ENCODE measurements around the gene SAP30BP.

The SAP30BP gene

DNA sequence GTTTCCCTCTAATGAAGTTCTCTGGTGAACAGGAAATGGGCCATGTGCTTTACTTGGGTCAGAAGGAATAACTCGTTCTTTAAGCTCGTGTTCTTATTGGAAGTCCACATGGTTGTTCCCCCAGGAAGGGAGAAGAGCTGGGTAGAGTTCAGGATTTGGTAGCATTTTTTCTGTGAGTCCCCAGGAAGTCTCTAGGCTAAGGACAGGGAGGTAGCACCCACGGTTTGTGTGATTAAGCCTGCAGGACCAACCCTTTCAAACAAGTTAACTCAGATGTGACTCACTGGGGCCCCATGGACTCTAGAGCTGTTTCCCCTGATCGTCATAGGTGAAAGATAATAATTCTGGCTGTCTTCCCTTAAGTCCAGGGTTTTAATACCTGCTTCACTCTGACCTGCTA, 16.4 kb downstream of the SAP30BP start:
- Mint-ChIP-seq H3K27ac (peak overlapping the region; percentile 37), H3K4me1 (peaks cover 49% of the 10 kb centered on the region), H3K9me3 (no peaks in the 10 kb centered on the region), H3K4me3 (no peak overlapping the region), H3K36me3 (peaks cover 66% of the 10 kb centered on the region)
- DNase-seq (ENCODE audit: low spot score in 2 of 2) (no peak), ATAC-seq (peak; percentile 80)

DNA sequence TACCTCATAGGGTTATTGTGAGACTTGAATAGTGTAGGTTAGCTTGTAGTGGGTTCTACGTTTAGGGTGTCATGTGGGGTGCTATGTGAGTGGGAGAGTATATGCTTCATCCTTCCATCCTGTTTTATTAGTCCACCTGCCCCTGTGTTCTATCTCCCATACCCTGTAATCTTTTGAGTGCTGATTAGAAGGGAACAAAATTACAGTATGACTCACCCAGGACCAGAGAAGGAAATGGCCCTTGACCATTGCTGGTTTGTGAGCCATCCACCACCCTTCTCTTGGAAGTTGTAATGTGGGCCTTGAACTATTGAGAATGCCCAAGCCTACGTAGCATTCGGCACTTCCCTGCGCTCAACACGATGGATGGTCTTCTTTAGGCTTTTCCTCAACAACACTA, 17.1 kb downstream of the SAP30BP start:
- peaks cover 66% of the 10 kb centered on the region for H3K36me3 Mint-ChIP-seq
- no peak overlapping the region for H3K4me3 Mint-ChIP-seq
- DNase-seq (ENCODE audit: low spot score in 2 of 2), result no peak
- H3K4me1 Mint-ChIP-seq, result peaks cover 55% of the 10 kb centered on the region
- no peaks in the 10 kb centered on the region for H3K9me3 Mint-ChIP-seq
- ATAC-seq, result no peak
- H3K27ac Mint-ChIP-seq, result peak overlapping the region; percentile 37

DNA sequence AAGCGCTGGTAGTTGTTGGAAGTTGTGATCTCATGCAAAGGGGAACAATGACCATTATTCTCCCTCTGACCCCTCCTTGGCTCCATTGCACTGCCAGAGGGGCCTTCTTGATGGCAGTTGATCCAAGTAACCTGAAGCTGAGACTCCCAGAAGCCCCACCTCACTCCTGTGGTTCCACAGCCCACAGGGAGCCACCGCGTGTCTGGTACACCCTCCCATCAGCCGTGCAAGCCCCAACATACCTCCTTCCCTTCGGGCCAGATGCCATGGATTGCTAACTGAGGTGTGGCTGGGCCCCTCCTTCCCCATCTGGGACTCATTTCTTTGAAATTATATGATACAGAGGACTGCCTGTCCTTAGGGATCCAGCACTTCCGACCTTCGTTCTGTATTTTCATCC, 17.8 kb downstream of the SAP30BP start:
- Mint-ChIP-seq H3K27ac (peak overlapping the region; percentile 37), H3K9me3 (no peaks in the 10 kb centered on the region), H3K36me3 (peaks cover 66% of the 10 kb centered on the region), H3K4me3 (no peak overlapping the region), H3K4me1 (peaks cover 58% of the 10 kb centered on the region)
- ATAC-seq (no peak), DNase-seq (ENCODE audit: low spot score in 2 of 2) (no peak)

DNA sequence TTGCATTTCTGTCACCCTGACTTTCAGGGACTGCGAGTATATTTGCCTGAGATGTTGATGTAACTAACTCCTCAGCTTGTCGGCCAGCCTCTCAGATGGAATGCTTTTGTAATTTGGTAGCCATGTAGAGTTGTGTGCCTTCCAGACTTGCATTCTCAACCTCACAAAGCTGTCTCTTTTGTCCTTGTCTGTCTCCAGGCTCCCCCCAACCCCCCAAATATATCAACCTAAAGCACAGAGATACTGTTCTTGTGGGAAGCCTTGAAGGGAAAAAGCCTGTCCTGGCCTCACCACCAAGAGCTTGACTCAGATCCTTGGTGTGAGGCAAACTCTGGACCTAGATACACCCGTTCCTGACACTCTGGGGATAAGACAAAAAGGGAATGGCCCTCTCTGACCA, 18.4 kb downstream of the SAP30BP start:
- Mint-ChIP-seq H3K9me3 (no peaks in the 10 kb centered on the region), H3K4me1 (peaks cover 59% of the 10 kb centered on the region), H3K27ac (peak overlapping the region; percentile 37), H3K4me3 (no peak overlapping the region), H3K36me3 (peaks cover 62% of the 10 kb centered on the region)
- DNase-seq (ENCODE audit: low spot score in 2 of 2), result no peak
- ATAC-seq, result no peak

DNA sequence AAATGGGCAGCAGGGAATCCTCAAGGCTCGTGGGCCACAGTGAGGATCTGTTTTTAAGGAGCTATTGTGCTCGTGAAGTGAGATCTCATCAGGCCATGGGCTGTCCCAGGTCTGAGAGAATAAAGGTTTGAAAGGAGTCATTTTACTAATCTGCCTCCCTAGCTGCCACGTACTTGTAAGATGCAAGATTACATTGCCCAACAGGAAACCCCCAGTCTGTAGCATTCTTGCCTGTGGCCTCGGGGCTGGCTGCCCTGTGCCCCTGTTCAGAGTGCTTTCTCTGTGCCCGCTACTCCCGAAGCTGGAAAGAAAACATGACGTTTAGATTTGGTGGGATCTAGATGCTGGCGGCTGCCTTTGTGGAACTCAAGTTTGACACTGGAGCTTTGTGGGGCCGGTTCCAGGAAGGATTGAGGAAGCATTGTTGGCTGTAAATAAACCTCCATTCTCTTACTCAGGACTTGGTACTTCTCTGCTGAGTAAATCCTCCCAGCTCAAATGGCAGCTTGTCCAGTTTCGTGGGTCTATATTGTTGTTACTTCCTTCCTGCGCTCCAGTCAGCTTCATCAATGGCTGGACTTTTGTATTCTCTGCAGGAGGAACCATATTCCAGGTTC, 21.2 kb downstream of the SAP30BP start:
- no peaks in the 10 kb centered on the region for H3K9me3 Mint-ChIP-seq
- peak; percentile 61 for ATAC-seq
- no peak for DNase-seq (ENCODE audit: low spot score in 2 of 2)
- peak overlapping the region; percentile 82 for H3K27ac Mint-ChIP-seq
- peaks cover 58% of the 10 kb centered on the region for H3K36me3 Mint-ChIP-seq
- H3K4me1 Mint-ChIP-seq, result peaks cover 78% of the 10 kb centered on the region
- H3K4me3 Mint-ChIP-seq, result peak overlapping the region; percentile 2

DNA sequence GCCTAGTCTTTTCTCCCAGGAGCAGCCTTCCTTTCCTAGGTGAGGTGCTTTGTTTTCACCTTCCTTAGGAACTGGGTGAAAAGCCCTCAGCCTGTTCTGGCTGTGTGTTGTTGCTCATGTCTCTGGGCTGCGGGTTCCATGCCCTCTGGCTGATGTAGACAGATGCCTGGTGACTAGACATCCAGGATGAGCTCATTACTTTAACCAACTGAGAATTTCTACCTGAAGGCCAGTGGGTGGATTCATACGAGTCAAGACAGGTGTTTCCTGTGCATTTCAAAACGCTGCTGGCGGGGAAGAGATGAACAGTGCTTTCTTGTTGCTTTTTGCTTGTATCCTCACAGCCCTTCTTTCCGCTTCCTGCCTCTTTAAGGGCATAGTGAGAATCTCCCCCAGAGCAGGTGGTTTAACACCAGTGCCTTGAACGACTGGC, 22.3 kb downstream of the SAP30BP start:
- H3K36me3 Mint-ChIP-seq, result peaks cover 67% of the 10 kb centered on the region
- H3K9me3 Mint-ChIP-seq, result no peaks in the 10 kb centered on the region
- H3K27ac Mint-ChIP-seq, result peak overlapping the region; percentile 82
- H3K4me3 Mint-ChIP-seq, result peak overlapping the region; percentile 16
- ATAC-seq, result peak; percentile 65
- DNase-seq (ENCODE audit: low spot score in 2 of 2), result no peak
- peaks cover 68% of the 10 kb centered on the region for H3K4me1 Mint-ChIP-seq

DNA sequence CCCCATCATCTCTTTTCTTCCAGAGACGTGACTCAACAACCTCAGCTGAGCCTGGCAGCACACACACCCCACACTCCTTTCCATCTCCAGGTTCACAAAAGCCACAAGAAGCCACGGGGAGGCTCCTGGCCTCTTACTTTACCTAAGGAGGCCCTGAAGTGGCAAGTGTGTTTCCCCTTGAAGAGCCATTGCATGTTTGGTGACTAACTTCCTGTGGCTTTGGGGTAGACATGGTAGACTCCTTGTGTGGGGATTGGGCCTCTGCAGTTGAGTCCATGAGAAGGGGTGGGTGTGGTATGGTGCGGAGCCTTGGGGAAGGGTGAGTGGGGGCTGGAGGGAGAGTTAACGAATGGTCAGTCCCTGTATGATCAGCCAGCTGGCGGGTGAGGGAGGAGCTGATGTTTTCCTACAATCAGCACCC, 24.2 kb downstream of the SAP30BP start:
- peak overlapping the region; percentile 57 for H3K27ac Mint-ChIP-seq
- ATAC-seq, result peak; percentile 85
- no peak overlapping the region for H3K4me3 Mint-ChIP-seq
- peaks cover 76% of the 10 kb centered on the region for H3K36me3 Mint-ChIP-seq
- peaks cover 57% of the 10 kb centered on the region for H3K4me1 Mint-ChIP-seq
- DNase-seq (ENCODE audit: low spot score in 2 of 2), result no peak
- no peaks in the 10 kb centered on the region for H3K9me3 Mint-ChIP-seq

DNA sequence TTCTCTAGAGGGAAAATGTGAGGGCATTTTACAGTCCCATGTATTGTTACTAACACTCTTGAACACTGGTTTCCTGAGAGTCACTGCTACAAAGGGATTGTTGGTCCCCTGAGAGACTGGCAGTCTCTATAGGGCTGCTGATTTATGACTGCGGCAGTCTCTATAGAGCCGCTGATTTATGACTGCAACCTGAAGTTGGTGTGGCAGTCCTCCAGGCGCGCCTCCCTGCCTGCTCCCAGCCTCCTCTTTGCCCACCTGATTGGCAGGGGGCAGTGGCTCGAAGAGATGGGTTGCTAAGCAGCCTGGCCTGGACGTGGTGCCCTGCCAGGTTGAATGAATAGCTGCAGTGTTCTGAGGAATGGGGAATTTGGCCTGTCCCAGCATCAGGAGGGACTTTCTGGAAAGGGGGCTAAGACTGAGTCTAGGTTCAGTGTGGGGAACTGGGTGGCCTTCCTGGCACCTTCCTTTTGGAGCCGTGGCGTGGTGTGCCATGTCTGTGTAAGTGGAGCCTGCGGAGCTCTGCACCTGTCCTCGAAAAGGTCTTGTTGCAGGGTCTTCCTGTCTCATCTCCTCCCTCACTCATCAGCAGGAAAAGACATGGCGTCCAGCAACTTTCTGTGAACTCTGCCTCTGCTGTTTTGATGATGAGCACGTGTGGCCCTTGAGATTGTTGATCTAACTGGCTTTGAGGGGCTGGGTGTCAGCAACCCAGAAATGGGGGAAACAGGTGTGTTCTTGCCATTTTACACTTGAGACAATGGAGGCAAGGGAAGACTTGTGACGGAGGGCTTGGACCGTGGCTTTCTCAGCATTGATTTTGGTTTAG, 24.9 kb downstream of the SAP30BP start:
- peaks cover 76% of the 10 kb centered on the region for H3K36me3 Mint-ChIP-seq
- ATAC-seq, result peak; percentile 38
- DNase-seq (ENCODE audit: low spot score in 2 of 2), result no peak
- H3K4me3 Mint-ChIP-seq, result no peak overlapping the region
- H3K4me1 Mint-ChIP-seq, result peaks cover 52% of the 10 kb centered on the region
- no peaks in the 10 kb centered on the region for H3K9me3 Mint-ChIP-seq
- peak overlapping the region; percentile 57 for H3K27ac Mint-ChIP-seq

DNA sequence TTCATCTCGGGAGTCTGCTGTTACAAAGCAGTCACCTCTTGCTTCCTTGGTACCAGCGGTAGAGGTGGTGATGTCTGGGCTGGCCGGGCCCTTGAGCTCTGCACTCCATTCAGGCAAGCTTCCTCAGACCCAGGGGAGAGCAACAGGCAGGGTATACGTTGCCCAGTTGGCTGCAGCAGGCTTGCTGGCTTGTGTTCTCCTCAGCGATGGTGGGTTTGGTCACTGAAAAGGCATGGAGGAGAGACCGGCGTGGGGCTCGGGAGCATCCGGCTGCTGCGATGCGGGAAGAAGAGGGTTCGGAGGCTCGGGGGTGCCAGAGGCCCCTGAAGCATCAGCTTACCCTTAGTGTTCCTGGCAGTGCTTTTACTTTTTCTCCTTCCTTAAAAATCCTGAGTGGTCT, 25.8 kb downstream of the SAP30BP start:
- no peak for DNase-seq (ENCODE audit: low spot score in 2 of 2)
- no peak for ATAC-seq
- Mint-ChIP-seq H3K9me3 (no peaks in the 10 kb centered on the region), H3K4me3 (no peak overlapping the region), H3K36me3 (peaks cover 76% of the 10 kb centered on the region), H3K4me1 (peaks cover 46% of the 10 kb centered on the region), H3K27ac (peak overlapping the region; percentile 60)

DNA sequence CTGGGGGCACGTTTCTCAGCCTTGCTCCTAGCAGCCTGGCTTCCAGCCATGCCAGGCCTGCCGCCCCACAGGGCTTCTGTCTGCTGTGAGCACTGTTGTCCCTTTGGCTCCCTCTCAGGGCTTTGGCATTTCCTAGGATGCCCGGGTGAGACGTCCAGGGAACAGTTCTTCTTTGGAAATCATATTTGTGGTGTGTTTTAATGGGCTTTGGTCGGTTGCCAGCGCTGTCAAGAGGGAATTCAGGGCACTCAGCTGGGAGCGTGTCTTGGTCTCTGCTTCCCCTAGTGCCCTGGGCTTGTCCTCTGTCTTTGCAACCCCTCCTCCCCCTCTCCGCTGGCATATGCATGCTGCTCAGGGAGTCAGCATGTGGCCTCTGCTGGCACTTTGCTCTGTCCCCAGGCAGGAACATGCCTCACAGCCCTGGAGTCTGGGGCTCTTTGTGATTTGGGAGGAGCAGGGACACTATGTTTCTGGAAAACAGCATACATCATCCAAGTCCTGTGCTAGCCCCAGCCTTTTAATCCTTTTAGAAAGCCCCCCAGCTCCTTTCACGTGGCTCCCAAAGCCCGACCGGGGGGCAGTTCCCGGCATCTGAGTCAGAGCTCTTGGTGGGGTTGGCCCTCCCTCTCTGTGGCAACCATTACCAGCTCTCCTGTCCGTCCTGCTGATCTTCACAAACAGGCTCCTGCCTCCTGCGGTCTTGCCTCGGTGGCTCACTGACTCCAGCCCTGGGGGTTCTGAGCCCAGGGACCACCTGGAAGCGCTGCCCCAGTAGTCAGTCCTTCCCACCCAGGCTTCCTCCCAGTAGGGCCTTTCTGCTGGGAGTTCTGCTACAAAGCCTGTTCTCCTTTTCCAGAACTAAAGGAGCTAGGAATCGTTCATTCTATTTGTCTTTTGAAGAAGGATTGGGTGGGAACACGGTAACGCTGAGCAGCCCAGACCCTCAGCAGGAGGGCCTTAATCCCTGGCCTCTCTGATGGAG, 26.7 kb downstream of the SAP30BP start:
- H3K9me3 Mint-ChIP-seq, result no peaks in the 10 kb centered on the region
- DNase-seq (ENCODE audit: low spot score in 2 of 2) (no peak), ATAC-seq (no peak)
- H3K4me3 Mint-ChIP-seq, result no peak overlapping the region
- H3K4me1 Mint-ChIP-seq, result peaks cover 38% of the 10 kb centered on the region
- H3K36me3 Mint-ChIP-seq, result peaks cover 77% of the 10 kb centered on the region
- H3K27ac Mint-ChIP-seq, result peak overlapping the region; percentile 60

DNA sequence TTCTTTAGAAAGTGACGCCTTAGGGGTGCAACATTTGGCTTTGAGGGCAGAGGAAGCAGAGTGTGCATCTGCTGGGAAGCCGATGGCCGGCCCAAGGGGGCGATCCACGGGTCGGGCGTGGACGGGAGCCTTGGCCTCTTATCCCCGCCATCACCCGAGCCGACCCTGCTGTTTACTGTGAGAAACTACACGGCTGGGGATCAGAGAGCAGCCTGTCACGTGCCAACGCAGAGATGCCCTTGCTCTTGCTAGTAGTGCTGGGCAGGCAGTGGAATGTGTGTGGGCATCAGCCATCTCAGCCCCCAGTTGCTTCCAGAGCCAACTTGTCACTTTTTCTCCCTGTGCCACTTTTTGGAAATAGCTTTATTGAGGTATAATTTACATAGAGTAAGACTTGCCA, 27.4 kb downstream of the SAP30BP start:
- ATAC-seq (no peak), DNase-seq (ENCODE audit: low spot score in 2 of 2) (no peak)
- H3K4me3 Mint-ChIP-seq, result no peak overlapping the region
- H3K27ac Mint-ChIP-seq, result no peak overlapping the region
- no peaks in the 10 kb centered on the region for H3K9me3 Mint-ChIP-seq
- peaks cover 30% of the 10 kb centered on the region for H3K4me1 Mint-ChIP-seq
- H3K36me3 Mint-ChIP-seq, result peaks cover 77% of the 10 kb centered on the region

DNA sequence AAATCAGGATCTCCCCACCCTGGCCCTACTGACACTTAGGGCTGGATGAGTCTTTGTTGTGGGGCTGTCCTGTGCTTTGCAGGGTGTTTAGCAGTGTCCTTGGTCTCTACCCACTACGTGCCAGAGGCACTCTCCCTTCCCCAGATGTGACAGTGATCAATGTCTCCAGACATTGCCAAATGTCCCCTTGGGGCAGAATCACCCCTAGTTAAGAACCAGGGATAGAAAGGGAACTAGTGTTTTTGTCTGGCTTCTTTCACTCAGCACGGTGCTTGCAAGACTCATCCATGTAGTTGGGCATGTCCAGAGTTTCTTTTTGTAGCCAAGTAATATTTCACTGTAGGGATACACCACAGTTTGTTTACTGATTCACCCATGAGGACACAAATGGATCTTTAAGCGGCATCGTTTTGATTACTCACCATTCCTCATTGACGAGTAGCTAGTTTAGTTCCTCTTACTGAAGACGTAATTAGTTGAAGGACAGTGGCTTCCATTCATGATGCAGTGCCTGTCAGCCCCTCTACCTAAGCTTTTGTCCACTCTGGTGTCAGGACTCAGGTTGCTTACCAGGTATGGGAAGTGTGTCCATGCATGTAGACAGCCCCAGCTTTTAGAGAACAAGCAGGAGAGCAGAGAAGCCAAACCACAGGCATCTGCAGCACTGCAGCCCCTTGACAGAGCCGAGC, 28.1 kb downstream of the SAP30BP start:
- H3K4me1 Mint-ChIP-seq, result peaks cover 26% of the 10 kb centered on the region
- H3K4me3 Mint-ChIP-seq, result no peak overlapping the region
- H3K36me3 Mint-ChIP-seq, result peaks cover 81% of the 10 kb centered on the region
- no peaks in the 10 kb centered on the region for H3K9me3 Mint-ChIP-seq
- ATAC-seq, result no peak
- no peak overlapping the region for H3K27ac Mint-ChIP-seq
- DNase-seq (ENCODE audit: low spot score in 2 of 2), result no peak

DNA sequence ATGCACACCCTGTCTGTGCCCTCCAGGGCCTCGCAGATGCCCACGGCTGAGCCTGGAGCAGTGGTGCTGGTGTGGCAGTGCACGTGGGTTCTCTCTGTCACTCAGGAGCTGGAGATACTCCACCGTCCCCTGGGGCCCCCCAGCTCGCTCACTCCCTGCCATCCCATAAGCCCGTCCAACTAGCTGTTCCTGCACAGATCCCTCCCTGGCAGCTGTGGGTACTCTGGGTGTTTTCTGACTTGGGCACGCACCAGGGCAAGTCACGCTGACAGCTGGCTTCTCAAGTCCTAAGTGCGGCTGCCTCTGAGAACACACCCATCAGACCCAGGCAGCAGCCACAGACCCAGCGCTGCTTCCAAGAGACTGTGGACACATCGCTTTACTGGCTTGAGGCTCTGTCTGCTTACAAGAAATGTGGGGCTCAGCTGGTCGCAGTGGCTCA, 28.7 kb downstream of the SAP30BP start:
- H3K9me3 Mint-ChIP-seq, result no peaks in the 10 kb centered on the region
- DNase-seq (ENCODE audit: low spot score in 2 of 2) (no peak), ATAC-seq (no peak)
- H3K4me1 Mint-ChIP-seq, result peaks cover 20% of the 10 kb centered on the region
- H3K27ac Mint-ChIP-seq, result no peak overlapping the region
- H3K36me3 Mint-ChIP-seq, result peaks cover 81% of the 10 kb centered on the region
- no peak overlapping the region for H3K4me3 Mint-ChIP-seq

DNA sequence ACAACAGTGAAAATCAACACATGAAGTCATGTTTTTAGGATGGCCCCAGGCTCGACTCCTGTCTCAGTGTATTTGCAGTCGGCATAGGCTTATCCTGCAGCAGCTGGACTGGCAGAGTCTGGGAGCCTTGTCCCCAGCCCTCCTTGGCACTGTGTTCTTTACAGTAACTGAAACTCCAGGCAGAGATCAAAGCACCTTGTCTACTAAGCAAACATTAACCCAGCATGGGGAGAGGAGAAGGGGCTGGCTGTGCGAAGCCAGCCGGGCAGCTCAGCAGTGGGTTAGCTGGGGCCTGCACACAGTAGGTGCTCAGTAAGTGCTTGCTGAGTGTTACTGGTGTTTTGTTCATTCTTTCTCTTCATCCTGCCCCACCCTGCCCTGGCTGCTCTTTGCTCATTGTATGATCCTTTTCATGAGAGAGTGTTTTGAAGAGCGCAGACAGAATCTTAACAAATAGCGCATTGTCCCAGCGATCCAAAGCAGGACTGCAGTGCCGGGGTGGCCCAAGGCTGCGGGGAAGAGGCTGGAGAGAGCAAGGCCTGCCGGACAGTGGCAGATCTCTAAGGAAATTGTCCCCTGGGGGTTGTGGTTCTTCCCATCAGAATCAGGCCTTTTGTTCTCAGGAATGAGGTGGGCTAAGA, 30.6 kb downstream of the SAP30BP start:
- ATAC-seq, result no peak
- no peaks in the 10 kb centered on the region for H3K9me3 Mint-ChIP-seq
- peak overlapping the region; percentile 77 for H3K27ac Mint-ChIP-seq
- H3K4me3 Mint-ChIP-seq, result no peak overlapping the region
- peaks cover 5% of the 10 kb centered on the region for H3K4me1 Mint-ChIP-seq
- DNase-seq (ENCODE audit: low spot score in 2 of 2), result no peak
- peaks cover 89% of the 10 kb centered on the region for H3K36me3 Mint-ChIP-seq
